MM.1S (cell line): ENCODE measurements around the gene MIOX.

Experiments used
- EZH2 ChIP-seq: fragments of 300-600 bp; sonication (generic); optimal IDR thresholded peaks from 2 replicates; pipeline ENCODE3; 2017; ENCODE audit warnings: low read depth, mild to moderate bottlenecking, antibody characterized with exemption, low read length, mixed read lengths
- TF ChIP-seq, protein P1 (sequence below): fragments of 300-600 bp; sonication (generic); IDR thresholded peaks from 2 replicates; pipeline ENCODE4 v1.5.1; 2016; ENCODE audit warnings: antibody characterized with exemption, low read length, mixed read lengths

DNA sequence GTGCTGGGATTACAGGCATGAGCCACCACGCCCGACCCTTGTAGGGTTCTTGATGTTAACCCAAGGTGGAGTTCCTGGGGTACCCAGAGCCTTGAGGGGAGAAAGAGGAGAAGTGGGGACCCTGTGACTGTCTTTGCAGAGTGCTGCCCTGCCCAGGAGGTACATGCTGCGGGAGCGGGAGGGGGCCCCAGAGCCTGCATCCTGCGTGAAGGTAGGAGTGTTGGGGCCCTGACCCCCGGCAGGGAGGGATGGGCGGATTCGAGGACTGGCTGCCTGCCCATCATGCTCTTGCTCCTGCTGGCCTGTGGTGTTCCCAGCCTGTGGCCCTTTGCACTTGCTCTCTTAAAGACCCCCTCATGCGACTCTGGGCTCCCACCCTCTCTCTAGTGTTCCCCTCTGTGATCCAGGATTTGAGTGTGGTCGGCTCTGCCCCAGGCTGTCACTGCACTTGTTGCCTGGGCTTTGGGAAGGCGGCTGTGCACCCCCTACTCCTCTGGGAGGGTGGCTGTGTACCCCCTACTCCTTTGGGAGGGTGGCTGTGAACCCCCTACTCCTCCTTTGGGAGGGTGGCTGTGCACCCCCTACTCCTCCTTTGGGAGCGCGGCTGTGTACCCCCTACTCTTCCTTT lies 34.3 kb downstream of the MIOX start:
- TF ChIP-seq, protein P1, sequence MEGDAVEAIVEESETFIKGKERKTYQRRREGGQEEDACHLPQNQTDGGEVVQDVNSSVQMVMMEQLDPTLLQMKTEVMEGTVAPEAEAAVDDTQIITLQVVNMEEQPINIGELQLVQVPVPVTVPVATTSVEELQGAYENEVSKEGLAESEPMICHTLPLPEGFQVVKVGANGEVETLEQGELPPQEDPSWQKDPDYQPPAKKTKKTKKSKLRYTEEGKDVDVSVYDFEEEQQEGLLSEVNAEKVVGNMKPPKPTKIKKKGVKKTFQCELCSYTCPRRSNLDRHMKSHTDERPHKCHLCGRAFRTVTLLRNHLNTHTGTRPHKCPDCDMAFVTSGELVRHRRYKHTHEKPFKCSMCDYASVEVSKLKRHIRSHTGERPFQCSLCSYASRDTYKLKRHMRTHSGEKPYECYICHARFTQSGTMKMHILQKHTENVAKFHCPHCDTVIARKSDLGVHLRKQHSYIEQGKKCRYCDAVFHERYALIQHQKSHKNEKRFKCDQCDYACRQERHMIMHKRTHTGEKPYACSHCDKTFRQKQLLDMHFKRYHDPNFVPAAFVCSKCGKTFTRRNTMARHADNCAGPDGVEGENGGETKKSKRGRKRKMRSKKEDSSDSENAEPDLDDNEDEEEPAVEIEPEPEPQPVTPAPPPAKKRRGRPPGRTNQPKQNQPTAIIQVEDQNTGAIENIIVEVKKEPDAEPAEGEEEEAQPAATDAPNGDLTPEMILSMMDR = no peak
- no peak for TF ChIP-seq EZH2
